A673 (cell line): ENCODE results near the gene NACAD.

ENCODE experiments used
- EZH2 ChIP-seq: fragments of 200-600 bp; sonication (generic); IDR thresholded peaks from 2 replicates; pipeline ENCODE4 v1.6.1; 2017; ENCODE audit warnings: borderline replicate concordance, low read depth, mild to moderate bottlenecking, mixed read lengths, antibody characterized with exemption, low read length; ENCODE audit not compliant: poor library complexity, severe bottlenecking
- TF ChIP-seq, protein P1 (sequence below): fragments of 300-800, 200-600 bp; sonication (generic); conservative IDR thresholded peaks from 2 replicates; pipeline ENCODE4 v1.5.1; 2017; ENCODE audit warnings: low read depth, mild to moderate bottlenecking, antibody characterized with exemption, low read length, moderate library complexity, mixed read lengths

DNA sequence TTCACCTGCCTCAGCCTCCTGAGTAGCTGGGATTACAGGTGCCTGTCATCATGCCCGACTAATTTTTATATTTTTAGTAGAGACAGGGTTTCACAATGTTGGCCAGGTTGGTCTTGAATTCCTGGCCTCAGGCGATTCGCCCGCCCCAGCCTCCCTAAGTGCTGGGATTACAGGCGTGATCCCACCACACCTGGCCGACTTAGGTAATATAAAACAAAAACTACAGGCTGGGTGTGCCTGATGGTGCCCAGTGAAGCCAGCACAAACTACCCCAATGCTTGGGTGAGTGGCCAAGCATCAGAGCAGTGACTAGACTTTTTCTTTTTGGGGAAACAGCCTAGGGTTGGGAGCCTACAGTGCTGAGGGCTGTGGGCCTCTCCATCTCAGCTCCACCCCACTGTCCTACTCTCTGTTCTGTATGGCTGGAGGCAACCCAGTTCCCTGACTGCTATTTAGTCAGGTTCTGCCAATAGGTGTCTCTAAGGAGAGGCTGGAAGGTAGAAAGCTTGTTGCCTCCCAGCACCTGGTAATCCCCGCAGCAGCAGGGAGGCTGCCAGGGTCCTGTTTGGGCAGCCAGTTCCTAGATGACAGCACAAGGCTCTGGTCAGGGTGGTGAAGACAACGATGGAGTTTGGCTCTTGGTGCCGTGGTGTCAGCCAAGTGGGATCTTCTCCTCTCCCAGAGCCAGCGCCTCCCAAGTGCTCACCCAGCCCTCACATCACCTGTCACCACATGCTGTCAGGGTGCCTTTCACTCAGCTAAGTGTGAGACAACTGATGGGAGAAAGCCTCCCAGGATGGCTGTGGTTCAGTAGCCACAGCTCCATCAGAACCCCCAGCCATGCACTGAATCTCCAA lies 10.4 kb upstream of the NACAD start:
- TF ChIP-seq, protein P1, sequence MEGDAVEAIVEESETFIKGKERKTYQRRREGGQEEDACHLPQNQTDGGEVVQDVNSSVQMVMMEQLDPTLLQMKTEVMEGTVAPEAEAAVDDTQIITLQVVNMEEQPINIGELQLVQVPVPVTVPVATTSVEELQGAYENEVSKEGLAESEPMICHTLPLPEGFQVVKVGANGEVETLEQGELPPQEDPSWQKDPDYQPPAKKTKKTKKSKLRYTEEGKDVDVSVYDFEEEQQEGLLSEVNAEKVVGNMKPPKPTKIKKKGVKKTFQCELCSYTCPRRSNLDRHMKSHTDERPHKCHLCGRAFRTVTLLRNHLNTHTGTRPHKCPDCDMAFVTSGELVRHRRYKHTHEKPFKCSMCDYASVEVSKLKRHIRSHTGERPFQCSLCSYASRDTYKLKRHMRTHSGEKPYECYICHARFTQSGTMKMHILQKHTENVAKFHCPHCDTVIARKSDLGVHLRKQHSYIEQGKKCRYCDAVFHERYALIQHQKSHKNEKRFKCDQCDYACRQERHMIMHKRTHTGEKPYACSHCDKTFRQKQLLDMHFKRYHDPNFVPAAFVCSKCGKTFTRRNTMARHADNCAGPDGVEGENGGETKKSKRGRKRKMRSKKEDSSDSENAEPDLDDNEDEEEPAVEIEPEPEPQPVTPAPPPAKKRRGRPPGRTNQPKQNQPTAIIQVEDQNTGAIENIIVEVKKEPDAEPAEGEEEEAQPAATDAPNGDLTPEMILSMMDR = no peak
- TF ChIP-seq EZH2 = no peak
